Left hindlimb (tissue), 1 donor: ENCODE results near the gene HTR7.
"Not testable (repeated sequence)": the region's sequence is repeated elsewhere in the genome, so short reads cannot be mapped to it uniquely, and the experiment has no call there.

ENCODE experiments used
- DNase-seq: peaks from one replicate; pipeline ENCODE4 v3.0.0-alpha.2; 2018

The HTR7 gene

DNA sequence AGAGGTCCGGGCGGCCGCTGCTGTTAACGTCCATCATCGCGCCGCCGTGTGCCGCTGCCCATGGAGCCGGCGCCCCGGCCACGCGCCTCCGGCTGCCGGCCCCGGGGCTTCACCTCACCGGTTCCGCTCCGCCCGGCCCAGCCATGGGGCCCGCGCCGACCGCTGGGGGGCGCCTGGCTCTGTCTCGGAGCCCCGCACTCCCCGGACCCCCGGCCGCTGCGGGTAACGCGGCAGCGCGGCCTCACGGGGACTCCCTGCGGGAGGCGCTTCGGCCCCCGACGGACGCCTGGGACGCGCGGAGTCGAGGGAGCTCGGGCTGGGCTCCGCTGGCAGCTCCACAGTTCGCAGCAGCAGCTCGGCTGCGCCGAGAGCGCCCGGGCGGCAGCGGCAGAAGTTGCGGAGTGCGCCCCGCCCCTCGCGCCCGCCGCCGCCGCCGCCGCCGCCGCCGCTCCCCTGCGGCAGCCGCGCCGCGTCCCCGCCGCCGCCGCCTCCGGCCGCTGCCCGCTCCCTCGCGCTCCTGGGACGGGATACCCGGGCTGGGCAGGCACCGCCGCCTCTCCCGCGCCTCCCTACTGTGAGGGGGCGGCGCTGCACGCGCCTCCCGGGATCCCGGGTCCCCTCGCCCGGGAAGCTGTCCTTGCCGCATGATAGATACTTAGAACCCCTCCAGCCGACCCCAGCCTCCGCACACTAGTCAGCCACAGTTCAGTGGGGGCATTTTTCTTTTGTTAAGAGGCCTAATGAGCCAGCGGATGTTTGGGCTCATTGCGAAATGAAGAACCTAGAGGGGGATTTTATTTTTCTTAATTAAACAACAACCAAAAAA lies at the start of gene HTR7:
TSS of gene HTR7 (minus strand) at position 405 of the 826 bp plus-strand sequence. CDS start at position 37, 368 bp downstream.
- peak; percentile 62 for DNase-seq

GRCh38 chr10:90906596-90906995 lies 48.8 kb upstream of the HTR7 start:
- no peak for DNase-seq

- DNase-seq = no peak
Measured at GRCh38 chr10:90905925-90906324, 48.1 kb upstream of the HTR7 start.

- DNase-seq = not testable (repeated sequence)
Measured at GRCh38 chr10:90896916-90897315, 39.1 kb upstream of the HTR7 start.

DNA sequence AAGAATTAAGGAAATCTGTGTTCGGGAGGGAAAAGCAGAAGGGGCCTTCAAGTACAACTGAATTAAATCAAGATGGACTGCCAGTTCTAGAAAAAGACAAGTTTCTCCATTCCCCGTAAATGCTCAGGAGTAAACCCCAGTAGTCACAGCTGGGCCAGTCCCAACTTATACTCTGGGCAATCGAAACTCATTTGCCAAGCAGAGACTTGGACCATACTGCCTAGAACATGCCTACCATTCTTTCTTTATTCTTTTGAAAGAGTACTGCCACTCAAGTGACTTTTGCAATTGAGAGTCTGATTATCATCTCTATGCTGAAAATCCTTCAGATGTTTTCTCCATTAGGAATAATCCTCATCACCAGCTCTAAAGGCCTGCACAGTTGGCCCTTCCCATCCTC lies 35.4 kb upstream of the HTR7 start:
- DNase-seq = no peak

GRCh38 chr10:90890347-90890746 lies 32.5 kb upstream of the HTR7 start:
- no peak for DNase-seq

GRCh38 chr10:90889636-90890035 lies 31.8 kb upstream of the HTR7 start:
- DNase-seq = no peak

DNA sequence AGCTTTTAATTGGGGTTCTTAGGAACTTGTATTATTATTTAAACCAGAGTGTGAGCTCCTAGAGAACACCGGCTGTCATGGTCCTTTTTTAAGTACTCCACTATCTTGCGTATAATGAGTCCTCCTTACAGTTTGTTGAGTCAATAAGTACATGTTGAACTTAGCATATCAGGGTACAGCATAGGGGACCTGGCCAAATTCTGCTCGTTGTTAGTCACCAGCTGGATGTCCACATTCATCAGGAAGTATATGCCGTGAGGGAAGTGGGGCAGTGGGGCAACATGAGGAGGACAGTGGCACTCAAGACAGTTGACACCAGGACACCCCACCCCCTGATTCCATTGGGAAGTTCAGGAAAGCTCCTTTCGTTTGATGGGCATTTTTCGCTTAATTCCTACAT lies 30.5 kb upstream of the HTR7 start:
- DNase-seq = no peak

DNA sequence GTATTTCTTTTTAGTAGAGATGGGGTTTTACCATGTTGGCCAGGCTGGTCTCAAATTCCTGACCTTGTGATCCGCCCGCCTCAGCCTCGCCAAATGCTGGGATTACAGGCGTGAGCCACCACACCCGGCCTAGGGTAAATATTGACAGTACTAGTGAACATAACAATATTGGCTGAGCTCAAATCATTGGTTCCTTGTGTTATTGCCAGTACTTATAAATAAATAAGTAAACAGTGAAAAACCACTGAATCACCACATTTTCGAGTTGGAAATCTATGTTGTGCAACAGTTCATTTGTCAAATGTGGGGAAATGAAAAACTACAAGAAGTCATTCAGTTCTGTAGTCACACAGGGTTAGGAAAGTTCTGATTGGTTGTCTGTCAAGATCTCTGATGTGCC lies 29.7 kb upstream of the HTR7 start:
- no peak for DNase-seq

DNA sequence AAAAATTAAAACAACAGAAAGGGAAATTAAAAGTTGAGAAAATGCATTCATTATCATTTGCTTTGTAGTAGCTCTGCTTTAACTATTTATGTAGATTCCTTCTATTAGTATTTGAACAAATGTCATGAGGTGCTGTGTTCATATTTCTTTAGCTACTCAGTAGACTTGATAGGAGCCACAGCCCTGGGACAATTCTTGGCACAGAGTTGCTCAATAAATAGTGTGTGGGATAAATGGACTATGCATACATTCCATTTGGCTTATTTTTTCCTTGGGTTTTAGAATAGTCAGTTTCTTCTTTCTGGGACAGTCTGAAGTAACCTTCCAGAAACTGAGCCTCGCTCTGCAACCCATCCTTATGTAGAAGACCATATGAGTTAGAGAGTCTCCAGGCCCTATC lies 27.3 kb upstream of the HTR7 start:
- DNase-seq = no peak

- peak; percentile 23 for DNase-seq
Measured at GRCh38 chr10:90884431-90884830, 26.6 kb upstream of the HTR7 start.

DNA sequence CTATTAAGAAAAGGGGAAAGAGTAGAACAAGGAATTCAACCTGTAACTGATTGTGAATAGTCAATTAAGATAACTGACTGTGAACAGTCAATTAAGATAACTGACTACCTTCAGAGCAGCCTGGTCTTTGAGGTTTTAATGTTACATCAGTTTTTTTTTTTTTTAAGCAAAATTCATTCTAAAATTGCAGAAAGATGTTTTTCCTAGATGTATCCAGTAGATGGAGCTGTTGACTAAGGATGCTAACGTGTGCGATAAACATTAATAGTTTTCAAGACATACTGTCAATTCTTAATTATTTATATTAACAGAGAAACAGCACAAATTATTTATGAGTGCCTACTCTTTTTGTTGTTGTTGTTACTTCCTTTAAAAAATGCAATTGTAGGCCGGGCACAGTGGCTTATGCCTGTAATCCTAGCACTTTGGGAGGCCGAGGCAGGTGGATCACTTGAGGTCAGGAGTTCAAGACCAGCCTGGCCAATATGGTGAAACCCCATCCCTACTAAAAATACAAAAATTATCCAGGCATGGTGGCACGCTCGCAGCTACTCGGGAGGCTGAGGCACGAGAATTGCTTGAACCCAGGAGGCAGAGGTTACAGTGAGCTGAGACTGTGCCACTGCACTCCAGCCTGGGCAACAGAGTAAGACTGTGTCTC lies 22.4 kb upstream of the HTR7 start:
- not testable (repeated sequence) for DNase-seq

GRCh38 chr10:90879062-90879461 lies 21.2 kb upstream of the HTR7 start:
- no peak for DNase-seq

DNA sequence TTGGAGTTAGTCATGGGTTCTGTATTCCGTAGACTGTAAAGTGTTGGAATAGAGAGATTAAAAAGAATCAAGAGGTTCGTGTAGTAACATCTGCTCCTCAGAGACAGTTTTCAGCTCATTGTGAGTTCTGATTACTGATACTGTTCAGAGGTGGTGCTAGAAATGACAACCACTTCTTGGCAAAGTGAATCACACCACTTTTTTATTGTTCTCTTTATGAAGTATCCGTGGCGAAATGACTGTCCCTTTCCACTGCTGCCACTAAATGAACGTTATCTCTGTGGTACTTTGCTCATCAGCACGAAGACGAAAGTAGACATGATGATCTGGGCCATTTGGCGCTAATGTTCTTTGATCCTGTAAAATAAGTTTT lies 14.8 kb upstream of the HTR7 start:
- DNase-seq = no peak

DNA sequence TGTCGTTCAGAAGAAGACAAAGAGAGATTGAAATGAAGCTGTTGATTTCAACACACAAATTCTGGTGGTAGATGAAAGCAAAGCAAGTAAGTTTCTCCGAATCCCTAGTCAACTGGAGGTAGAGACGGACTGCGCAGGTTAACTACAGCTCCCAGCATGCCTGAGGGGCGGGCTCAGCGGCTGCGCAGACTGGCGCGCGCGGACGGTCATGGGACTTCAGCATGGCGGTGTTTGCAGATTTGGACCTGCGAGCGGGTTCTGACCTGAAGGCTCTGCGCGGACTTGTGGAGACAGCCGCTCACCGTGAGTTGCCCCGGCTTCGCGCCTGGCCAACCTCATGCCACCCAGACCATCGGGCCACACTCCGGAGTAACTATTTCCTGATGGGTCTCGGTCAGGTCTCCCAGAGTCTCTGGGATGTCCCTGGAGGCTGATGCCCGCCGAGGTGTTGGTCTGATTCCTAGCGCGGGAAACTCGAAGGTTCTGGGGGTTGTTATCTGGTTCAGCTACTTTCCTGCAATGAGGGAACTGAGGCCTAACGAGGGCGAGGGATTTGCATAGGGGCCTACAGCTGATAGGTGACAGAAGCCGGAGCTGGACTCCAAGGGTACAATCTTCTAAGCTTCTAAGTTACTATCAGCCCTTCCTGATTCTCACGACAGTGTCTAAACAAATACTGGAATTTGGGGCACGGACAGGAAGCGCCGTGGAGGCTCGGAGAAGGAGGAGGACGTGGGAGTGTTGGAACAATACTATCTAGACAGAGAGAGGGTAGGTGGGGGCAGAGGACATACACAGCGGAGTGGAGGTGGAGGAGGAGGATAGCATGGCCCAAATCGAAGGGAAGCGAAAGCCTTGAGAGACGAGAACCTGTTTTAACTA lies 14.2 kb upstream of the HTR7 start, which contains the start of gene RPP30:
TSS of gene RPP30 (plus strand) at position 209 of the 882 bp plus-strand sequence. CDS start at position 222, 13 bp downstream.
- DNase-seq = peak; percentile 89

DNA sequence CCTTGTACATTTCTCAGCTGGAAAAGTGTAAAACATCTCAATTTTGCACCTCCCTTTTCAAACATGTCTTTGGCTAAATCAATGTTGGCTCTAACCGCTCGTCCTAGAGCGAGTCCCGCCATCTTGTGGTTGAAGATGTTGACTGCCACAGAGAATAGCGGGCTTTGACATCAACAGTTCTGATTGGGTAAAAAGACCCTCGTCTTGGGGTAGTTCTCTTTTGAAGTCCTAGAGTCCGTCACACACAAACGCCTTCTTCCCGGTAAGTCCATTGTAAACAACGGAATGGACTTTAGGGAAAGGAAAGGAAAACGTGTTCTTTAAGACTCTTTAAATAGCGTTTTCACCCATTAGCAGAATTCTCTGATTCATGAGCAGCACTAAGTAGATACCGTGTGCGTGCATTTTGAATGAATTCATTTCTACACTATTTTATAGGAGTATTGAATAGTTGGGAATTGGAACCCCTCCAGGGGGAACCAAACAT lies 13.5 kb upstream of the HTR7 start:
- peak; percentile 49 for DNase-seq

- DNase-seq = no peak
Measured at GRCh38 chr10:90866050-90866598, 8.3 kb upstream of the HTR7 start.

GRCh38 chr10:90865401-90865800 lies 7.6 kb upstream of the HTR7 start:
- DNase-seq = no peak

DNA sequence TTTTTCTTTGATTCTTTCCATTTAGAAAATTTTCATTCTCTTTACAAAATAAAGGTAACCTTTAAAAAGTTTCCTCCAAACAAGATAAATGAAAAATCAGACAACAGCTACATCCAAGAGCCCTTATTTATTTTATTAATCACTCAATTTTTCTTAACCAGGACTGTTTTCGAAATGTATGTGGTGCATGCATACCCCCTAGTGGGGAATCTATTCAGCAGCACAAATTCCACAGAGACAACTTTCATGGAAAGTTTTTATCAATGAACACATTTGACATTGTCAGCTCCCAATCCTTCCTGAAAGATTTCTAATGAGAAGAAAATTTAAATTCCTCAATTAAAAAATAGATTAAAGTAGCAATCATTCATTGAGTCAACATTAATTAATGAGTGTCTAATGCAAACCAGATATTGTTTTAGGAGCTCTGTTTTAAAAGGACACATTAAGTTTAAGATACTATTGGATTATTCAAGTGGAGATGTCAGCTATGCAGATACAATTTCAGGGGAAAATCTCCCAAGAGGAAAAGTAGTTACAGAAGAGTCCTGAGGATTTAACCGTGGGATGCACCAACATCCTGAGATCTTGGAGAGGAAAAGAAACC lies 5.2 kb upstream of the HTR7 start:
- DNase-seq = no peak

GRCh38 chr10:90860790-90861189 lies 3.0 kb upstream of the HTR7 start:
- no peak for DNase-seq

- no peak for DNase-seq
Measured at GRCh38 chr10:90859321-90859751, 1.5 kb upstream of the HTR7 start.

DNA sequence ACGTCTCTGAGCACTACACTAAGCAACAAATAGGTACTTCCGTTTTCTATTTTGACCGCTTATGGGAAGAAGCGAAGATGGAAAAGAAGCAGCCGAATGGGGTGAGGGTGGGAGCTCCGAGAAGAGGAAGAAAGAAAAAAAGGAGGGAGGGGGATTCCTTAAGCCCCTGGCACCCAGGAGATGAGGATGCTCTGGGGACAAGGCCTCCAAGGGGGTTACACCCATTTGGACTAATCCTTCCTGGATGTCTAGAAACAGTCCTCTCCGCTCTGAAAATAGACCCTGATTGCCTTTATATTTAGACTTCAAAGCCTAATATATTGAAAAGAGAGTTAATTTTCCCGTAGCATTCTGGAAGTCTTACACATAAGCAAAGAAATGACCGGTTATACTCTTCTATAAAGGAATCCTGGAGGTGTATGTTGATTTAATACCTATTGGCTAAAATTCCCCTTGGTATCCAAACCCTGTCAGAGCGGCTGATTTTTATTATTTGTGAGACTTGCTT lies 676 bp upstream of the HTR7 start:
- no peak for DNase-seq
